ENCODE data around the gene HOXB8. TPM values are rescaled to one million over a fixed set of nuclear protein-coding genes. Genes with fewer than 3 reads are reported as not detected.

HOXB8 gene
- total RNA-seq, 1 donor from 2014 or later = not detected

- no peak for DNase-seq (ENCODE audit: low read depth in 2 of 2)
Measured at GRCh38 chr17:48637323-48638260, 22.5 kb upstream of the HOXB8 start.

DNA sequence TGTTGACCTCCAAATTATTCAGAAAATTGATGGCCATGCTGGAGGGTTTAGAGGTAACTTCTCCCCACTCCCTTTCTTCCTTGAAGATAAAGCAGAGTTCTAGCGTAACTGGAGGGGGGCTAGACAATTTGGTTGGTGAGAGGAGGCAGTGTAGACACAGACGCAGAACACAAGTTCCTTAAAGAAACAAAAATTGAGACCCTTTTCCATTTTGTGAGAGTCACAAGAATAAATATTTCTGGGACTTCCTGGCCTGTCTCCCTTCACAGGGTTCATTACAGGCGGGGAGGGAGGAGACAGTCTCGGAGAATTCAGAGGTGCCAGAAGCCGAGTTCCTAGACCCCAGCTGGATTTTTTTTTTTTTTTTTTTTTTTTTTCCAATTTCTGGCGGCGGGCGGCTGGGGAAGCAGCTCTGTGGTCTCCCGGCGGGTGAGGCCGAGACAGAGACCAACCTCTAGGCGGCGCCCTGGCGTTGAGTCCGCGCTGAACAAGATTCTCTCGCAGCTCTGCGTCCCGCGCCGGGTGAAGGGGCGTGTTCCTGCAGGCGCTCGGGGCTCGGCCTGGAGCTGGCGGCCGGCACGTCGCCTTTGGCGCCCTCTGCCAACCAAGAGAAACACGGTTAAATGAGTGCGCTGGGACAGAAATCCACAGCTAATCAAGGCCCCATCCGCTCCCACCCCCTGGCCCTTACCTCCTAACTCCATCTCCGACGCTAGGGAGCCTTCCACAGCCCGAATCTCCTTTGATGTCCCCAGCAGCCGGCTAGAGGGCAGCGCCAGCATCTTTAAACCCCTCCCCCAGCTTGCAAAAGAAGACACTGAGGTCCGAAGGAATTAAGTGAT is 21.3 kb upstream of the HOXB8 start:
- DNase-seq (ENCODE audit: low read depth in 2 of 2) = peak; percentile 80 to 82

- DNase-seq (ENCODE audit: low read depth in 2 of 2) = no peak
Measured at GRCh38 chr17:48634493-48635208, 19.6 kb upstream of the HOXB8 start.

- DNase-seq (ENCODE audit: low read depth in 2 of 2) = no peak
Measured at GRCh38 chr17:48633266-48633677, 18.2 kb upstream of the HOXB8 start.

DNA sequence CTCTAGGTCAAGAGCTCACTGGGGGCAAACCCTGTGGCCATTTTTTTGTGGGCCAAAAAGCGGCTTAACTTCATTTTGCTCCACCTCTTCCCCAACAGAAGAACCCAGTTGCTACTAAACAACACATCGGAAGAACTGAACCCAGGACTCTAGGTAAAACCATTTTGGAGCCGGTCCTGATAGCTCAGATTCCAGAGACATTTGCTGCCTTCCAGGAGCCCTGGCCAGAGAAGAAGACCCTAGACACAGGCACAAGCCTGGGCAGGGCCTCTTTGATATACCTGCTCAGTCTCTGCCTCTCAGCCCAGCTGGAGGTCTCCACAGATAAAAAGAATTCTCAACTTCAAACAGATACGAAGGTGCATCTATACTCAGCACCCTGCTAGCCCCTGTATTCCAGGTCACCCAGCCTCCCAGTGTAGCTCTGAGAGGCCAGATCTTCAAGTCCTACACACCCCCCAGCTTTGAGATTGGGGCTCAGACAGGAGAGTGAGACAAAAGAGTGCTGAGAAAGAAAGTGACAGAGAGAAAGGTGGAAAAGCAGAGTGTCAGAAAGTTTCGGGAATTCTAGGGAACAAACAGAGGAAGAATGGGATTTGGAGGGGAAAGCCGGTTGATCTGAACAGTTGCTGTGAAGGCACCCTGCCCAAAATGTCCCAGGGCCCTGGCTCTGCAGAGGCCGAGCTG is 17.6 kb upstream of the HOXB8 start:
- no peak for DNase-seq (ENCODE audit: low read depth in 2 of 2)

- DNase-seq (ENCODE audit: low read depth in 2 of 2) = no peak
Measured at GRCh38 chr17:48631693-48632578, 16.8 kb upstream of the HOXB8 start.

- DNase-seq (ENCODE audit: low read depth in 2 of 2) = no peak
Measured at GRCh38 chr17:48630925-48631692, 16.0 kb upstream of the HOXB8 start.

DNA sequence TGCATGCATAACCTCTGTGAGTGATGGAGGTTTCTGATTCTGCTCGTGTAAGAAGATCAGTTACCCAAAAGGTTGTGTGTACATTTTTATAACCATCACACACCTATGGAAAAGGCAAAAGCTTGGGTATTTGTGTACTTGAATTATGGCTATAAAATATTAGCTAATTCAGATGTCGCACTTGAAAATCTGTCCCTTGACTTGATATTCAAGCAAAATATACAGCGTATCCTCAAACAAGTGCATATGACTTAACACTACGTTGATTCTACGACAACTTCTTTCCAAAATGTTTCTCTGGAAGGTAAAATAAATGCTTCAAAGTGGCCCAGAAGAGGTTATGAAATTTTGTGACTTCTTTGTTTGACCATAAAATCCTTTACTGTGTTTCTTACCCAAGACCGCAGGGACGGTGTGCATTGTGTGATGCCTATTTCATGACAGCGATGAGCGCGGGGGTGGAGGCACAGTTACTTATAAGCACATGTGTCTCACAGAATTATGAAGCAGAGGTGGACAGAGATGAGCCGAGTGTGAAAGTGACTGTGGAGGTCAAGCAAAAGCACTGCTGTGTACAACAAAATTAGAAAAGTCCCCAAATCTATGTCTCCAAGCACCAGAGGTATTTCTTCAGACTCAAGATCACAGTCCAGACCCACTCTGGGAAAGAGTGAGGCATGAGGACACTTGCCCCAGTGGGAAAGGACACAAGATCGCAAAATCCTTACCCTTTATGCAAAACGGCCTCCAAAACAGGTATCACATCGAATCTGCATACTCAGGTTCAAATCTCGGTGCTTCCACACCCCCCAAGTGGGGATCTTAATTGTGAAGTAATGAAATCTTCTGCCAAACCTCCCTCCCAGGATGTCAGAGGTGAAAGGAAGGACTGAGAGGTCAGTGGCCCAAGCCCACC is 15.2 kb upstream of the HOXB8 start:
- DNase-seq (ENCODE audit: low read depth in 2 of 2) = no peak

DNA sequence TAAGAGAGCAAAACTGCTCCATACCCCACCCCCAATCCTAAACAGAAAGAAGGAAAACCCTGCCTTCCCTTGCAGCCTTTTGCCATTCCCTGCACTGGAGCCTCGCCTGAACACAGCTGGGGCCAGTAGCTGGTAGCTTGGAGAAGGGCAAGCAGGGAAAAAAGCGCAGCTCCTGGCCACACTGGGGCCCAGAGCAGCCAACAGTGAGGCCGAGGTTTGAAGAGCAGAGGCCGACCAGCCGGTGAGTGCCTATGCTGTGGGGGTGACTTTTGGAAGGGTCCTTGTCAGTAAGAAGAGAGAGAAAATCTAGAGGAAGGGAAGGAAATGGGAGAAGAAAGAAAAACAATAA is 14.3 kb upstream of the HOXB8 start:
- DNase-seq (ENCODE audit: low read depth in 2 of 2) = no peak

GRCh38 chr17:48628649-48629410 is 13.7 kb upstream of the HOXB8 start:
- no peak for DNase-seq (ENCODE audit: low read depth in 2 of 2)

DNA sequence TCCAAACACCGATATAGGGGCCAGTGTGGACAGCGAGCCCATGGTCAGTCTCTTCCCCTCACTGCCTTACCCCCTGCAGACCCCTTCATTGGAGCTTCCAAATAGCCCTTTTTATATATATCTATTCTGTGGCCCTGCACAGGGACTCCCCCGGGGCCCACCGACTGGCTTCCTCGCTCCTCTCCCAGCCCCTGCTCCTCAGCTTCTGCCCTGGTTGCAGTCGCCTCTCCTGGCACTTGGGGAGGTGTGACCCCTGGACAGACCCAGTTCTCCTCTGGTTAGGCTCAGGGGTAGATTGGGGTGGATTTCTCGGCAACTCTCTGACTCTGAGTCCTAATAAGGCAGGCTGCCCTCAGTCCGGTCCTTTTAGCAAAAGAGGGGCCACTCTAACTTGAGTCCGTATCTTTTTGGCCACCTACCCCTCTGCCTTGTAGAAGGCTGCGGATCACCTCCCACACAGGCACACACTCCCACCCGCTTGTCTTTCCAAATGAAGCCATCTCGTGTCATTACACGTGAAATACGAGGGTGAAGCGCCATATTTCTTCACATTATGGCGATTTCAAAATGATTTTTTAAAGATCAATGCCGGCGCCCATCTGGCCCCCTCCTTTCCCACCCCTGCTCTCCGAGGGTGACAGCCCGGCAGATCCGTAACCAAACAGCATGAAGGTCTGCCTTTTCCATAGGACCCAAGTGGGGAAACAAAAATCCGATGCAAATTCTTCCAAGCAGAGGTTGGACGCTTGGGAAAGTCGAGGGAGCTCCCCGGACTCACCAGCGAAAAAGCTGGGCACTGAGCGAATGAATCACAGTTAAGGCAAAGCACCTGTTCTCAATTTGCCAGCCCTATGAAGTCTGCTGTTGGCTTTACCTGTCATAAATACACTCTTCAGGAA is 12.8 kb upstream of the HOXB8 start:
- no peak for DNase-seq (ENCODE audit: low read depth in 2 of 2)

- DNase-seq (ENCODE audit: low read depth in 2 of 2) = no peak
Measured at GRCh38 chr17:48627118-48627597, 12.1 kb upstream of the HOXB8 start.

GRCh38 chr17:48626245-48627117 is 11.4 kb upstream of the HOXB8 start, which contains the start of gene HOXB9:
TSS of gene HOXB9 (minus strand) at chr17:48626358. CDS start at chr17:48626269, 89 bp downstream.
- peak in 1 of 2 donors; percentile 26 for DNase-seq (ENCODE audit: low read depth in 2 of 2)

DNA sequence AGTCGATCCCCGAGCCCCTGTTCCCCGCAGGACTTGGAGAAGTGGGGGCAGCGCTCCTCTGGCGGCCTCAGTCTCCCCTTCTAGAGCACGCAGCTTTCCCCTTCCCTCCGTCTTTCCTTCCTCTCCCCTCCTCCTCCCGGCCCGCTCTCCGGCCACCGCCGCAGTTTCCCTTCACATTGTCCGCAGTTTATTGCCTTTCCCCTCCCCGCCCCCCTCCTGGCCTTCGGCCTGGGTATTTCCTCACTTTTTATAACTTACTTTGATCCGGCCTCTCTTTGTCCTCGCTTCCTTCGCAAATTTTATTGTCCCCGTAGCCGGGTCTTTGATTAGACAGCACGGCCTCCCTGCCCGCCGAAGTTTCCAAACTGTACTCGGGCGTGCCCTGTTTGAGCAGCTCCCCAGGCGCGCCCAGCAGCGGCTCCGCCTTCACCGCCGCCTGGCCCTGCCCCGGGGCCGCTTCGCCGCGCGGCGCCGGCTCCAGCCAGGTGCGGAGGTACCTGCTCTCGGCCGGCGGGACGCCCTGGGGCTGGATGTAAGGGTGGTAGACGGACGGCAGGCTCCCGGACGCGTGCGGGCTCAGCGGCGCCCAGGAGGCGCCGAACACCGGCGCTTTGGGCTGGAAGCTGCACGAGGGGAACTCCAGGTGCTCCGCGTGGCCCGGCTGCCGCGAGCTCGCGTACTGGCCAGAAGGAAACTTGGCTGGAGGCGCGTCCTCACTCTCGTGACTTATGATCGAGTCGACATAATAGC is 10.6 kb upstream of the HOXB8 start:
- peak in 1 of 2 donors; percentile 41 for DNase-seq (ENCODE audit: low read depth in 2 of 2)

Data from lung microvascular endothelial cell (primary cell).